ENCODE results near the gene SCGB1C2.
"Not testable (repeated sequence)": the region's sequence is repeated elsewhere in the genome, so short reads cannot be mapped to it uniquely, and the experiment has no call there.

The SCGB1C2 gene

DNA sequence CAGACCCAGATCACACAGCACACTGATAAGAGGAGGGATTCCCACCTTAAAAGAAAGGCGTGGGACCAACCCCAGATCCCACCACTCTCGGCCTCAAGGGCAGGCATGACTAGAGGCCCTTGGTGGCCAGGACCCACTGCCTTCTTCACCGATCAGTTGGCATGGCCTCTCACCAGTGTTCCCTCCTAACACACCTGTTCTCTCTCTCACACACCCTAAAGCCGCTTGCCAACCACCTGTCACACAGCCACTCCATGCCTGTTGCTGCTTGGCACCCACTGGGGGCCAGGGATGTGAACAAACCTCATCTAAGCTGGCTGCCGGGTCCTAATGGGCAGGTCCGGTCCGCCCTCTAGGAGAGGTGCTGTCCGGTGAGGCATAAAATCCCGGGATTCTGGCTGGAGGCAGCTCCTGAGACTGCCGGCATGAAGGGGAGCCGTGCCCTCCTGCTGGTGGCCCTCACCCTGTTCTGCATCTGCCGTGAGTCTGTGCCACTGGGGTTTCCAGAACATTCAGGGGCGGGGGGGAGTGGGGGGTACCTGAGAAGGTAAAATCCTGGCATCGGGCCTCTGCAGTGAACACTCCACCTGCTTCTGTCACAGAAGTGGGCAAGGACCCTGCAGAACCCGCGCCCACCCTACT lies at the start of gene SCGB1C2:
TSS of gene SCGB1C2 (plus strand) at position 404 of the 642 bp plus-strand sequence. CDS start at position 426, 22 bp downstream.
- not testable (repeated sequence) for DNase-seq (ENCODE audit: low spot score)

GRCh38 chr17:113111-113510 lies 24.3 kb upstream of the SCGB1C2 start:
- not testable (repeated sequence) for DNase-seq (ENCODE audit: low spot score)

GRCh38 chr17:118339-118917 lies 18.9 kb upstream of the SCGB1C2 start:
- not testable (repeated sequence) for DNase-seq (ENCODE audit: low spot score)

DNA sequence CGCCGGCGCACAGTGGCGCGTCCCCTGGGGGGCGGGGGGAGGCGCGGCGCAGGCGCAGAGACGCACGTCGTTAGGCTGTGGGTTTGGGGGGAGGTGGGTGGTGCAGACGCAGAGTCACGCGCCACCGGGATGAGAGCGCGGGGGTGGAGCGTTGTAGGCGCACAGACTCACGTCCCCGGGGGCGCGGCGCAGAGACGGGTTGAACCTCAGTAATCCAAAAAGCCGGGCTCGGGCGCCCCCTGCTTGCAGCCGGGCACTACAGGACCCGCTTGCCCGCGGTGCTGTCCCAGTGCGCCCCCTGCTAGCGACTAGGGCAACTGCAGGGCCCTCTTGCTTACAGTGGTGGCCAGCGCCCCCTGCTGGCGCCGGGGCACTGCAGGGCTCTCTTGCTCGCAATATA lies 3.4 kb upstream of the SCGB1C2 start:
- not testable (repeated sequence) for DNase-seq (ENCODE audit: low spot score)

GRCh38 chr17:134332-134785 lies 3.0 kb upstream of the SCGB1C2 start:
- not testable (repeated sequence) for DNase-seq (ENCODE audit: low spot score)

GRCh38 chr17:135022-135421 lies 2.3 kb upstream of the SCGB1C2 start:
- DNase-seq (ENCODE audit: low spot score), result not testable (repeated sequence)

- DNase-seq (ENCODE audit: low spot score), result not testable (repeated sequence)
Observed at GRCh38 chr17:135895-136294, 1.5 kb upstream of the SCGB1C2 start.

DNA sequence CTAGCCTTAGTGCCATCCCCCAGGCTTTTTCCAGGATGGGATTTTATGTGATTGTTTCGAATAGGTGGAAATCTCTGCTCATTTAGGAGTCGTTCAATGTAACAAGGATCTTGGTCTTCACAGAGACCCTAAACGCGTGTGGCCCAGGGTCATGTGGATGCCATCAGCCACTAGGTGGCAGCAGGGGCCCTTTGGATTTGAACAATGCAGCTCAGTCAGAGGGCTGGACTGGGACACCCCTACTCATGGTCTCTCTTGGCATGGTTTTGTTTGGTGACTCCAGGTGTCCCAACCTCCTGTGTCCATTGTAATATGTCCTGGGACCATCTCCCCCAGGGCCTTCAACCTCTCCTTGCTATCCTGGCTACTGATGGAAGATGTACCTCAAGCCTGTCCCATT lies 838 bp upstream of the SCGB1C2 start:
- DNase-seq (ENCODE audit: low spot score), result not testable (repeated sequence)

DNA sequence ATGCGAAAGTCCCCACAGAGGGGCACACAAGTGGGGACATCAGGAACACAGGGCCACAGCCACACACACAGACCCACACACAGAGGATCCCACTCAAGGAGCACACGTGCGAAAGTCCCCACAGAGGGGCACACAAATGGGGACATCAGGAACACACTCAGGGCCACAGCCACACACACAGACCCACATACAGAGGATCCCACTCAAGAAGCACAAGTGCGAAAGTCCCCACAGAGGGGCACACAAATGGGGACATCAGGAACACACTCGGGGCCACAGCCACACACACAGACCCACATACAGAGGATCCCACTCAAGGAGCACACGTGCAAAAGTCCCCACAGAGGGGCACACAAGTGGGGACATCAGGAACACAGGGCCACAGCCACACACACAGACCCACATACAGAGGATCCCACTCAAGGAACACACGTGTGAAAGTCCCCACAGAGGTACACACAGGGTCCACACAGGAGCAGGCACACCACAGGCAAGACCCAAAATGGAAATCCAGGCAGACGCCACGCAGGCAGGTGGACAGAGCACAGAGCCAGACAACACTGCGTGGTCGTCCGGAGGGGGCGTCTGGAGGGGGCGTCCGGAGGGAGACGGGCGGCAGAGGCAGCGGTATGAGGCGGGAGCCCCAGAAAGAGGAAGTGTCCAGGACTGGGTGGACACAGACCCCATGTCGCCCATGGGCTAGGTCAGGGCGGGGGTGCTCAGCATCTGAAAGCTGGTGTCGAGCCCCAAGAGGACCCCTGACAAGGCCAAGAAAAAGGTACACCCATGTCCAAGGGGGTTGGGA lies 2.2 kb downstream of the SCGB1C2 start:
- not testable (repeated sequence) for DNase-seq (ENCODE audit: low spot score)

DNA sequence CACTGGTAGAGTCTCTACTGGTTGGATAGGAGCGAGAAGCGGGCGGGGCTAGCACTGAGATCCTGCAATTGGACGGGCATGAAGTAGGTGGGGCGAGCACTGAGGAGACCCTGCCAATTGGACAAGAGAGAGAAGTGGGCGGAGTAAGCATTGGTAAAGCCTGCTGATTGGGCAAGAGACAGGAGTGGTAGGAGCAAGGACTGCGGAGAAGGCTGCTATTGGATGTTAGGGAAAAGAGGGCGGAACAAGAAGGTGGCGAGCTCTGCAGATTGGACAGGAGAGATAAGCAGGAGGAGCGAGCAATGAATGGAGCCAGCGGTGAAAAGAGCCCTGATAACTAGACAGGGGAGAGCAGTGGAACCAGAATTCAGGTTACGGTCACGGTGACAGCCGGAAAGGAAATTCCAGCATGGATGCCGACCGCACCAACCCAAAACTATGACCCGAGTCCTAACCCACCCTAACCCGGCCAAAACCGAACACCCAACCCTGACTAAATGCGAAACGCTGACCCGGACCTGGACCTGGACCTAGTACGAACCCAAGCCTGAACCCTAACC lies 4.8 kb downstream of the SCGB1C2 start:
- peak; percentile 48 for DNase-seq (ENCODE audit: low spot score)

- no peak for DNase-seq (ENCODE audit: low spot score)
Observed at GRCh38 chr17:142876-143784, 5.8 kb downstream of the SCGB1C2 start.

DNA sequence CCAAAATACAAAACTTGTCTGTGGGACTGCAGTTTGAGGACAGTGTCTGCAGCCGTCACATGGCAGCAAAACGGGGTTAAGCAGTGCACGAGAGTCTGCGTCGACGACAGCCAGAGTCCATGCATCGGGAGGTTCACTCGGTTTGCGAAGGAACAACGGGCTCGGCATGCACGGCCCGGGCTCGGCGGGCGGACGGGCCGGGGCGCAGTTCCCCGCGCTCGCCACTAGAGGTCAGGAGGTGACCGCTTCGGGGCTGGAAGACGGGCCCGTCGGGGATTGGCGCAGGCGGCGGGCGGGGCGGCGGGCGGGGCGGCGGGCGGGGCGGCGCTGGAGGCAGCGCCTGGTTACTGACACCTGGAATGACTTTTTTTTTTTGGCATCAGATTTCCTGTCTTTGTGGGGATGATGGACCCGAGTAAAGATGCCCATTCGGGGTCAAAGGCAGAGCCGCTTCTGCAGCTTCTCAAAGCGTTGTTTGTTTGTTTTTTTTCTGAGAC lies 6.5 kb downstream of the SCGB1C2 start:
- peak; percentile 95 for DNase-seq (ENCODE audit: low spot score)

GRCh38 chr17:144936-145670 lies 7.7 kb downstream of the SCGB1C2 start:
- no peak for DNase-seq (ENCODE audit: low spot score)

DNA sequence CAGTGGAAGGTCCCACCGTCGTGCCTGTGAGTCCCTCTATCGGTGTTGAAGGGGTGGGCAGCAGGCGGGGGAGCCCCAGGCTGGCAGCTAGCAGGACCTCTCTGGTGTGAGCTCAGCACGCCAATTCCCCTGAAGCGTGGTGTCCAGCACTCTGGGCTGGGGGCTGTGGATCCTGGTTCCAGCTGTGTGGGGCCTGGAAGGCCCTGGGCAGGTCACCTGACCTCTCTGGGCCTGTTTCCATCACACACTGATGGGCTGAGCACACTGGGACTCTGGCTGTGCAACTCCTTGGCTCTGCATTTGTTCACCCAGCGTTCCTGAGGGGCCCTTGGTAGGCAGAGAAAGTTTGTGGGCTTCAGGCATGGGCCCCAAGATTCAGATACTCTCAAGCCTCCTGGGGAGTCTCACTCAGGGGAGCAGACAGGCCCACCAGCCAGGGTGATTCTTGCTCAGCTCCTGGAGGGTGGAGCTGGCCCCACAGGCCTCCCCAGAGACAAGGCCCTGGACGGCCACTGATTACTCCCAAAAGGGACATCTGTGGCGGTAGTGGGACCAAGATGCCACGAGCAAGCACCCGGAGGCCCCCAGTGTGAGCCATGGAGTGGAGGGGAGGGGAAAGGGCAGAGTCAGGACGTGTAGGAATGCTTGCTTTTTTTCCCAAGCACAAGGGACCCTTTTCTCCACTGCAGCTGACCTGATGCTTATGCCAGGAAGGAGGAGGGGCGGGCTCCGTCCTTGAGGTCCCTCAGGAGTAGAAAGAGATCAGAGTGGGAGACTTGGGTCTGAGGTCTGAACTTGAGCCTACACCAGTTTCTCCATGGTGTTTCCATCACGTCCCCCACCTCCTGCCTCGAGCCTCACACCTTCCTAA lies 8.5 kb downstream of the SCGB1C2 start:
- no peak for DNase-seq (ENCODE audit: low spot score)

DNA sequence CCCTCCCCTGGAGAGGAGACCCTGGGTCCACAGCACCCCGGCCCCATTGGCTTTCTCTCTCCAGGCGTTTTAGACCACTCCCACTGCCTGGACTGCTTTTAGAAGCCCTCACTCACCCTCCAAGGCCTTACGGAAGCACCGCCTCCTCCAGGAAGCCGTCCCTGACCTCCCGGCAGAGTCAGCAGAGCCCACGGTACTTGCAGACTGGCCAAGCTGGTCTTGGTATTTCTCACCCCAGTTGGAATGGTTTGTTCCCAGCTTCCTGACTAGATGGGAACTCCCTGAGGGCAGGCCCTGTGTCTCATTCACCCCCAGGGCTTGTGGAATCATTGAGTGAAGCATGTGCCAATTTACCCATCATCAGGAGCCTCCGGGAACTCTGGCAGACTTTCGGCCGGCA lies 9.2 kb downstream of the SCGB1C2 start:
- DNase-seq (ENCODE audit: low spot score), result no peak

DNA sequence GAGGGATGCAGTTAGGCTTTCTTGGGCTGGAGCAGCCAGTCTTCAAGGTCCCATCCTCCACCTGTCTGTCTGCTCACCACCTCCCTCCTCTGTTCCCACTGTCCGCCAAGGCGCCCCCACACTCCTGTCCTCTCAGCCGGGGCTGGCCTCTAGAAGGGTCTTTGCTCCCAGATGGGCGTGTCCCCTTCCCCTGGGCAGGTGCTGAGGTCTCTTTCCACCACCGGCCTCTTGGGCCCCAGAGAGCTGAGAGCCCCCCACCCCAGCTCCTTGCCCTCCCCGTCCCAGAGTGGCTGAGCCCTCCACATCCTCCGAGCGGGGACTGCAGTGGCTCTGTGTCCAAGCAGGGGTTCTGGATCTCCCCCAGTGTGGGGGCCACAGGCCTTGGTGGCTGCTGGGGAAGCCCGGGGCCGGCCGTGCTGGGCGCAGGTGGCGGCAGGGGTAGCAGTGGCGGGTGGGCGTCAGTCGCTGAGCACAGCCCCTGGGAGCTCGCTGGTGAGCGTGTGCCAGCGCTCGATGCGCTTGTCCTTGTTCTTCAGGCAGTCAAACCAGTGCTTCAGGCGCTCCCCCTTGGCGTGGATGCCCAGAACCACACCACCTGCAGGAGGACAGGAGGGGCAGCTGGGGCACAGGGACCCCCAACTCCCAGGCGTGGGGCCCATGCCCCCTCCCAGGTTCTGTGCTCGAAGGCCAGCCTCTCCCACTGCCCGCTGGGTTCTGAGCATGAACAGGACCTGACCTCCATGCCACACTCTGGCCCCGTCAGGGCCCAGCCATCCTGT lies 9.8 kb downstream of the SCGB1C2 start:
- no peak for DNase-seq (ENCODE audit: low spot score)

DNA sequence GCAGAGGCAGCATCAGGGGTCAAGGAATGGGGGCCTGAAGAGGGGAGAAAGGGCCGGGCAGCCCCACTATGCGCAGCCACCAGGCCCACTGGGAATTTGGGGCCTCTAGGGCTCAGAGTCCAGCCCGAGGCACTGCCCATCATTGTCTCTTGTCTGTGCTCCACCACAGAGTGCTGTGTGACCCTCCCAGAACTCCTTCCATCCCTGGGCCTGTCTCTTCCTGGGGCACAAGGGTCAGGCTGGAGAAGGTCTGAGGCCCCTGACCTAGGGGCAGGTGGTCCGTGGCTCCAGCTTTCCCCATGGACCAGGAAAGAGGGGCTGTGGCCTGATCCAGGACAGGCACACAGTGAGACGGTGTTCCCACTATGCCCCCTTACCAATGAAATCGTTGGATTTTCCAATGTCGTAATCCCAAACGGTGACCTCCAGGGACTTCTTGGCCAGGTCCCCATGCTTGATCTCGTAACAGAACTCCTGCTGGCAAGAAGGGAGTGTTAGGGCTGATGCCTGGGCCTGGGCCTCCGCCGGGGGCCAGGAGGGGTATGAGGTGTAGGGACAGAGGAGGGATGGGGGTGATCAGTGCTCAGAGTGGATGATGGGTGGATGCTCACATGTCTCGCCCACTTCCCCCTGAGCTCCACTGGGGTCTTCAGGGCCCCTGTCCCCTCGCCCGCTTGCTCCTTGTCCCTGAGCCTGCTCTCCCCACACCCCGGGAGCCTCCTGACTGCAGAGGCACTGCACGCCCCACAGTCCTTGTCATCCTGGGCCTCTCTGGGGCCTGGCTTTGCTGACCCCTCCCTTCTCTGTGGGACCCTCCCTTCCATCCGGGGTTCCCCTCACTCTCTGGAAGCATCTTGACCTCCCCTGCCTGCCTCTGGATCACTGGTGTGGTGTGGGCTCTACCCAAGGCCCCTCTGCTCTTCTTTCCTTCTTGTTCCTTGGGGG lies 10.7 kb downstream of the SCGB1C2 start:
- DNase-seq (ENCODE audit: low spot score), result no peak

GRCh38 chr17:148757-149156 lies 11.4 kb downstream of the SCGB1C2 start:
- DNase-seq (ENCODE audit: low spot score), result no peak
